Stomach (tissue), 4 donors: ENCODE measurements around the gene EMX2.

Experiments used
- POLR2A ChIP-seq, 4 donors: fragments of 450-650 bp; IDR thresholded peaks; one replicate each; pipeline ENCODE4 v1.6.1; 2016; ENCODE audit warnings: antibody characterized with exemption in 4 of 4, control low read depth in 2 of 4, mild to moderate bottlenecking in 1 of 4, moderate library complexity in 1 of 4
- POLR2AphosphoS5 ChIP-seq, 3 donors: sonication (generic); formaldehyde crosslinking; IDR thresholded peaks; one replicate each; pipeline ENCODE4 v1.6.1; 2016; ENCODE audit warnings: antibody characterized with exemption in 3 of 3

DNA sequence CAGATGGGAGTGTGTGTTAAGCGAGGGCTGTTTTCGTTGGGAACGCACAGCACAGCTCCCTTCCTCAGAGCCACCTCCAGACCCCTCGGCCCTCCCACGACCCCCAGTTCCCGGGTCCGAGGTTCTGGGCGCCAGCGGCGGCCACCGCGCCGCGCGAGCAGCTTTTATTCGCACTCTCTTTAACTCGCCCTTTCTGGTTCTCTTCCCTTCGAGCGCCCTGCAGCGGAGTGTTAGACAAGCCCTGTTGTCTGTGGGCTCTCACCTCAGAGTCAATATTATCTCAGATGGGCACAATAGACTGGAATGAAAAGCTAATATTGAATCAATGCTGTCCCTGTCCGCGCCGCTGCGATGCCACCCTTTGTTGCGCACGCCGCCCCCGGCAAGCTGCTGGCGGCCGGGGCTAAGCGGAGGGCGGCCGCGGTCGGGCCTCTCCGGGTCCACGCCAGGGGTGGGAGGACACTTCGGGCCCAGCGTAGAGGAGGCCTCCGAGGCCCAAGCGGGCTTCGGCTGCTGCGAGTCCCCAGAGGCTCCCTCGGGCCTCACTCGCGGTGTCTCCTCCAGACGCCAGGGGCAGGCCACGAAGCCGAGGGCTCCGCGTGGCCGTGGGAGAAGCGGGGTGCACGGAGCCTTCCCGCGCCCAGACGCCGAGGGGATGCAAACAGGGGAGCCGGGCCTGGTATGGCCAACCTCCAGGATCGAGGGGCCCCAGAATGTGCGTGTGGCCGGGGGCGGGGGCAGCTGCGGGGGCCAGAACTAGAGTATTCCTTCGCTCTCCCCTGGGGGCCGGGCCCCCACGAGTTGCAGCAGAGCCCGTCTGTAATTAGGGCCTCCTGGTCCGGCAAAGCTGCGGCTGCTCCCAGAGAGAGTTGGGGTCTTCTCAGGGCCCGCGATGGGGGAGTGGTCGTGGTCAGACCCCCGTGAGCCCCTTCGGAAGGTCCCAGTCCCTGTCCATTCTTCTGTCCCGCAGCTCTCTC is 7.9 kb upstream of the EMX2 start:
- TF ChIP-seq POLR2A (IDR thresholded peaks at IDR 0.05) (no peak), POLR2AphosphoS5 (IDR thresholded peaks at IDR 0.05) (no peak)
